ENCODE measurements around the gene UBXN6. TPM values are rescaled to one million over a fixed set of nuclear protein-coding genes. Genes with fewer than 3 reads are reported as not detected.

The UBXN6 gene
- total RNA-seq, 6 donors from 2014 or later: 48.1 to 186 (median 111) TPM

DNA sequence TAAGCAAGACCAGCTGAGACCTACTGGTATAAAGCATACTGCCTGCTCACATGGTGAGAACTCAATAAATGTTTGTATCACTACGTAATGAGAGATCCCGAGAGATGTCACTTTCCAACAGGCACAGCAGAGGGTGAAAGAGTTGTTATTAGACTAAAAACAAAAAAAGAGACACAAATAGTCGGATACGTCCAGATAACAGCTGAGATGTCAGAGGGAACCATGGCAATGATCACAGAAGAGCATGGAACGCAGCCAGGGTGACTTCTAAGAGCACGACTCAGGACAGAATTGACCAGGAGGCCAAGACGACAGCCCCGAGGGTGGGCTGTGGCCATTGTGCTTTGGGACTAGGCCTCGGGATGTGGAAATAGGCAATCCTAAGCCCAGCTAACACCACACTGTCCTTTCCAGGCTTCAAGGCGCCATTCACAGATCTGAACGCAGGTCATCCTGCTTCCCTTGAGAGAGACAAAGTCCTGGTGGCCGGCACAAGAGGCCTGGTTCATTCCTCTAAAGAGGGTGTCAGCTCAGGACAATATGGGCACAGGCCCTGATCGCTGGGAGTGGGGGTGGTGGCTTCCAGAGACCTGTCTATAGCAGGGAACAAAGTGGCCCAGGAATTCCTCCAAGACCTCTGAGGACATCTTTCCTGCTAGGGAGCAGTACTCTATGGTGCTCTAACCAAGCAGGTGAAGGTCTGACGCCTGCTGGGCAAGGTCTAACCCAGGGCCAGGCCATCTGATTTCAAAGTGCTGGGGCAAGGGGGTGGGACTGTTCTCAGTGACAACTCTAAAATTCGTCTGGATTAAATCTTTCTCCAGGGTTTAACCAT lies 60.4 kb downstream of the UBXN6 start:
- Histone ChIP-seq H3K4me1 (peaks cover 51 to 60% (median 55%) of the 10 kb centered on the region in 4 donors), H3K27me3 (no peaks in the 10 kb centered on the region), H3K27ac (peak overlapping the region in 1 of 4 donors; percentile 32), H3K36me3 (peaks cover 0 to 20% (median 9%) of the 10 kb centered on the region in 4 donors), H3K4me3 (no peak overlapping the region), H3K9me3 (no peaks in the 10 kb centered on the region)
- 74 to 81% methylated on average over 15 of the region's 15 CpGs for WGBS, 2 donors
- DNase-seq (no peak), ATAC-seq (ENCODE audit: low FRiP score in 2 of 2) (no peak)
- TF ChIP-seq CTCF (IDR thresholded peaks at IDR 0.05) (no peak), POLR2A (IDR thresholded peaks at IDR 0.05) (no peak), POLR2AphosphoS5 (IDR thresholded peaks at IDR 0.05) (no peak), EP300 (IDR thresholded peaks at IDR 0.05) (no peak)

Small RNAs within 50 kb of the gene (small RNA-seq; reads per million reads assigned to genes)
- gene MIR4746: 0 reads per million in 4 donors

Other genes starting within 250 kb of the UBXN6 start
- gene EBI3, start 228.3 kb downstream of the UBXN6 start, total RNA-seq: 1 to 10 TPM; 1.7 to 7.4 (median 2.5) TPM
- 10 to 100 TPM; 18.8 to 36.6 (median 25.4) TPM for gene YJU2, start 210.7 kb downstream of the UBXN6 start, total RNA-seq
- gene SHD, start 178.5 kb downstream of the UBXN6 start, total RNA-seq: under 1 TPM in 1 of 6 donors, not detected in 5; 0.98 TPM
- 1 to 10 TPM in 3 of 6 donors, under 1 TPM in 2, not detected in 1; 0.30 to 1.9 (median 1.3) TPM for gene TMIGD2, start 155.4 kb downstream of the UBXN6 start, total RNA-seq
- gene FSD1, start 153.2 kb downstream of the UBXN6 start, total RNA-seq: 1 to 10 TPM in 2 of 6 donors, under 1 TPM in 4; 0.54 to 2.1 (median 0.82) TPM
- 10 to 100 TPM; 11.2 to 39.8 (median 14.7) TPM for gene STAP2, start 119.0 kb downstream of the UBXN6 start, total RNA-seq
- 10 to 100 TPM in 4 of 6 donors, 1 to 10 TPM in 2; 7.7 to 37.1 (median 15.6) TPM for gene MPND, start 114.2 kb downstream of the UBXN6 start, total RNA-seq
- 10 to 100 TPM; 27.4 to 60.1 (median 53.8) TPM for gene SH3GL1, start 57.2 kb downstream of the UBXN6 start, total RNA-seq
- 10 to 100 TPM in 3 of 6 donors, 1 to 10 TPM in 3; 3.3 to 16.8 (median 10.1) TPM for gene CHAF1A, start 55.2 kb downstream of the UBXN6 start, total RNA-seq
- 10 to 100 TPM; 23.9 to 71.2 (median 37.6) TPM for gene HDGFL2, start 14.5 kb upstream of the UBXN6 start, total RNA-seq
- 10 to 100 TPM in 1 of 6 donors, 1 to 10 TPM in 5; 1.8 to 11.5 (median 3.8) TPM for gene PLIN4, start 60.7 kb upstream of the UBXN6 start, total RNA-seq
- gene PLIN5, start 77.4 kb upstream of the UBXN6 start, total RNA-seq: 10 to 100 TPM; 13.5 to 97.4 (median 23.0) TPM
- 10 to 100 TPM in 4 of 6 donors, 1 to 10 TPM in 2; 7.3 to 19.9 (median 12.2) TPM for gene LRG1, start 82.2 kb upstream of the UBXN6 start, total RNA-seq
- 10 to 100 TPM in 2 of 6 donors, 1 to 10 TPM in 4; 3.4 to 33.1 (median 7.6) TPM for gene SEMA6B, start 101.9 kb upstream of the UBXN6 start, total RNA-seq
- 10 to 100 TPM in 3 of 6 donors, 1 to 10 TPM in 3; 4.4 to 17.5 (median 11.4) TPM for gene TNFAIP8L1, start 181.7 kb upstream of the UBXN6 start, total RNA-seq
- 100 to 1,000 TPM in 1 of 6 donors, 10 to 100 TPM in 4, 1 to 10 TPM in 1; 6.3 to 121 (median 67.1) TPM for gene MYDGF, start 212.5 kb upstream of the UBXN6 start, total RNA-seq